Breast epithelium (tissue), 4 donors: ENCODE data around the gene ENO1. TPM values are rescaled to one million over a fixed set of nuclear protein-coding genes. Genes with fewer than 3 reads are reported as not detected.
A peak's percentile ranks its signal among the peaks of the same experiment; 100 is the strongest.

Experiments
- DNase-seq, 2 donors: peaks; one replicate each; pipeline ENCODE4 v3.0.0-alpha.2; 2019; ENCODE audit warnings: low spot score in 2 of 2
- H3K27ac ChIP-seq, 2 donors: fragments of 200-600 bp; sonication (generic) in 1 of 2; one replicate each; pipeline ENCODE4 v1.5.1; 2016 to 2019; ENCODE audit warnings: mild to moderate bottlenecking in 1 of 2
- H3K27me3 ChIP-seq, 2 donors: fragments of 200-600 bp; sonication (generic) in 1 of 2; one replicate each; pipeline versions ENCODE4 v1.5.1 to v1.6.0; 2017 to 2019; ENCODE audit warnings: control low read depth in 1 of 2, mild to moderate bottlenecking in 1 of 2
- H3K36me3 ChIP-seq: fragments of 200-600 bp; one replicate; pipeline ENCODE4 v1.5.1; 2019
- H3K4me1 ChIP-seq, 2 donors: fragments of 200-600 bp; sonication (generic); one replicate each; pipeline ENCODE4 v1.5.1; 2016 to 2019; ENCODE audit warnings: control low read depth in 1 of 2
- H3K4me3 ChIP-seq, 3 donors: fragments of 200-600 bp; sonication (generic); 1 replicate in 2 of 3; 2 replicates in 1 of 3; pipeline ENCODE4 v1.5.1; 2016 to 2019; ENCODE audit warnings: mild to moderate bottlenecking in 3 of 3, moderate library complexity in 2 of 3
- H3K9me3 ChIP-seq, 2 donors: fragments of 200-600 bp; sonication (generic) in 1 of 2; one replicate each; pipeline ENCODE4 v1.5.1; 2016 to 2019; ENCODE audit warnings: control low read depth in 1 of 2
- CTCF ChIP-seq, 3 donors: fragments of 450-650 bp; IDR thresholded peaks; one replicate each; pipeline ENCODE4 v1.5.1; 2016 to 2017; ENCODE audit warnings: antibody characterized with exemption in 3 of 3, mild to moderate bottlenecking in 3 of 3, moderate library complexity in 3 of 3
- POLR2A ChIP-seq: fragments of 450-650 bp; IDR thresholded peaks from one replicate; pipeline ENCODE4 v1.6.1; 2016; ENCODE audit warnings: antibody characterized with exemption, mild to moderate bottlenecking, moderate library complexity
- POLR2AphosphoS5 ChIP-seq, 3 donors: sonication (generic); formaldehyde crosslinking; IDR thresholded peaks; one replicate each; pipeline ENCODE4 v1.6.1; 2017; ENCODE audit warnings: antibody characterized with exemption in 3 of 3
- intact Hi-C: fragments of 100-400 bp; cut with DNase I; formaldehyde crosslinking; loops from one replicate; pipeline ENCODE4 v1.15.1; 2023; ENCODE audit warnings: low total_unique reads
- total RNA-seq, 3 donors: library from RNA; depleted of rRNA; stranded (reverse); fragments of >200 nt; gene quantifications; one replicate each; pipeline ENCODE4 v1.1.0, GENCODE V29; 2016

The ENO1 gene
- total RNA-seq, 3 donors from 2014 or later = 400 to 717 (median 589) TPM

DNA sequence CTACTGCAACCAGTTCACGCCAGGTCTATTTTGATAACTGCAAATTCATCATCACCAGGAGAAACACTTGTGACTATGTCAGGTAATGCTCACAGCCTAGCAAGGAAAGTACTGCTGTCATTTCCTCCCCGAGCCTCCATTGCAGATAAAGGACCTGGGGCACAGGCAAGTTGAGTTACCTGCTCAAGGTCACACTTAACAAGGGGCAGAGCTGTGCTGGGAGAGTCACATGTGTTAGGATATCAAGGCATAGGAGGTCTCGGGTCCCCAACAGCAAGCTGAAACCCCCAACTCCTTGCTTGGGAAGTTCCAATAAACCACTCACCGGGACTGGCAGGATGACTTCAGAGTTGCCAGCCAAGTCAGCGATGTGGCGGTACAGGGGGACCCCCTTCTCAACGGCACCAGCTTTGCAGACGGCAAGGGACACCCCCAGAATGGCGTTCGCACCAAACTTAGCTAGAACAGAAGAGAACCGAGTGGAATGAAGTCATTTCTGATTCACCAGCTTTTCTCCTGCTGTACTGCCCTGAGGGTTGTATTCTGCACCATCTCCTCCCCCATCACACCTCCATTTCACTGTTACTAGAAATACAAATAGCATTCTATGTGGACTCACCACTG lies 11.6 kb downstream of the ENO1 start:
- peaks cover 39% of the 10 kb centered on the region for H3K36me3 ChIP-seq
- DNase-seq = no peak
- H3K4me1 ChIP-seq = peaks cover 0 to 7% of the 10 kb centered on the region in 2 donors
- no peak overlapping the region for H3K4me3 ChIP-seq
- intact Hi-C loops = no loop called here
- H3K9me3 ChIP-seq = no peaks in the 10 kb centered on the region
- no peak overlapping the region for H3K27ac ChIP-seq
- no peaks in the 10 kb centered on the region for H3K27me3 ChIP-seq
- TF ChIP-seq POLR2A (no peak), POLR2AphosphoS5 (IDR thresholded peaks at IDR 0.05) (no peak), CTCF (IDR thresholded peaks at IDR 0.05) (no peak)

- TF ChIP-seq POLR2AphosphoS5 (IDR thresholded peaks at IDR 0.05) = no peak
- TF ChIP-seq POLR2A = no peak
- no peak for TF ChIP-seq CTCF (IDR thresholded peaks at IDR 0.05)
- no peak for DNase-seq
- Histone ChIP-seq H3K27ac (no peak overlapping the region), H3K27me3 (no peaks in the 10 kb centered on the region), H3K4me3 (no peak overlapping the region), H3K36me3 (peaks cover 36% of the 10 kb centered on the region), H3K4me1 (peaks cover 0 to 1% of the 10 kb centered on the region in 2 donors), H3K9me3 (no peaks in the 10 kb centered on the region)
- intact Hi-C loops = no loop called here
These were observed 12.2 kb downstream of the ENO1 start for GRCh38 chr1:8866173-8866791.

DNA sequence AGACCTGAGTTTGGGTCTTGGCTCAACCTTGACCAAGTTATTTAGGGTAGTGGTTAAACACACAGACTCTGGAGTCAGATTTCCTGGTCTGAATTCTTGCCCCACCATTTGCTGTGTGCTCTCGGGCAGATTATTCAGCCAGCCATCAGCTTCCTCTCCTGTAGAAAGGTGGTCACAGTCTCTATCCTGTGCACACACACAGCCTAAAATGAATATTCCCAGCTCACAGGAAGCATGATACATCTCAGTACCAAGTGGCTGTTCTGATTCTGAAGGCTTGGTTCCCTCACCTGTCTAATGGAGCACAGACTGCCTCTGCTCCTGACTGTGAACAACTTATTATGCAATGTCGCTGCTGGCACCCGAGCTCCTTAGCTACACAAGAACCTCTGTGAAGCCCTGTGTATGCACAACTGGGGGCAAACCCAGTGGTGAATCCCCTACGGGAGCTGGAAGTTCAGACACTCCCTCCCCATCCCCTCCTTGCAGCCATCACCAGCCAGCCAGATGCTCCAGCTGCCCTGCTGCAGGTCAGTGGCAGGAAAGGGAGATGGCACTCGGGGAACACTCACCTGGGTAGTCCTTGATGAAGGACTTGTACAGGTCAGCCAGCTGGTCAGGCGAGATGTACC lies 13.7 kb downstream of the ENO1 start:
- no peaks in the 10 kb centered on the region for H3K4me1 ChIP-seq
- no peaks in the 10 kb centered on the region for H3K27me3 ChIP-seq
- intact Hi-C loops = no loop called here
- peak overlapping the region in 1 of 2 donors; percentile 7 for H3K27ac ChIP-seq
- DNase-seq = no peak
- no peak overlapping the region for H3K4me3 ChIP-seq
- H3K36me3 ChIP-seq = peaks cover 36% of the 10 kb centered on the region
- TF ChIP-seq POLR2AphosphoS5 (IDR thresholded peaks at IDR 0.05) (no peak), POLR2A (no peak), CTCF (IDR thresholded peaks at IDR 0.05) (no peak)
- no peaks in the 10 kb centered on the region for H3K9me3 ChIP-seq

DNA sequence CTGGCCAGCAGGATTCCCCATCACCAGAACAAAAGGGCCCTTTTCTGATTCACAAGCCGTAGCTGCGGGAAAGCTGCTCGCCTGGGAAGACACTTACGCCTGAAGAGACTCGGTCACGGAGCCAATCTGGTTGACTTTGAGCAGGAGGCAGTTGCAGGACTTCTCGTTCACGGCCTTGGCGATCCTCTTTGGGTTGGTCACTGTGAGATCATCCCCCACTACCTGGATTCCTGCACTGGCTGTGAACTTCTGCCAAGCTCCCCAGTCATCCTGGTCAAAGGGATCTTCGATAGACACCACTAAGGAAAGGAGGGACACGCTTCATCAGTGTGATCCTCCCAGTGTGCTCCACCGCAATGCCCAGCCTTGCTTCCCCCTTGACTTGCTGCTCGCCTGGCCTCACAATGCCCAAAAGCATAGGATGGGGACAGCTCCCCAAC lies 14.7 kb downstream of the ENO1 start:
- peaks cover 36% of the 10 kb centered on the region for H3K36me3 ChIP-seq
- no peak overlapping the region for H3K4me3 ChIP-seq
- H3K27me3 ChIP-seq = no peaks in the 10 kb centered on the region
- DNase-seq = no peak
- no peaks in the 10 kb centered on the region for H3K9me3 ChIP-seq
- no peak overlapping the region for H3K27ac ChIP-seq
- no peaks in the 10 kb centered on the region for H3K4me1 ChIP-seq
- TF ChIP-seq POLR2A = no peak
- no peak for TF ChIP-seq POLR2AphosphoS5 (IDR thresholded peaks at IDR 0.05)
- TF ChIP-seq CTCF (IDR thresholded peaks at IDR 0.05) = no peak
- intact Hi-C loops = no loop called here

DNA sequence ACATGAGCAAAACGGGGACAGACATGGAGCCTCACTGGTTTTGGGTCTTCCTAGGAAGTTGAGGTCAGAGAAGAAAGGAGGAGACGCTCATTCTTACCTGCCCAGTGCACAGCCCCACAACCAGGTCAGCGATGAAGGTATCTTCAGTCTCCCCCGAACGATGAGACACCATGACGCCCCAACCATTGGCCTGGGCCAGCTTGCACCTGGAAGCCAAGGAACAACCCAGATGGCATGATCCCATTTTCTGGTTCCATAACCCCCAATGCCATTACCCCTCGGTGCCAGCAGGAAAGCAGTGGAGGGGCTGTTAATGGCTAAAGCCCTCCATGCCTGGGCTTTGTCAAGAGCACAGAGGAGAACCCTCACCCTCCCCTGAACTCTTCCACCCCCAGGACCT lies 15.3 kb downstream of the ENO1 start:
- intact Hi-C loops = no loop called here
- Histone ChIP-seq H3K4me3 (no peak overlapping the region), H3K27me3 (no peaks in the 10 kb centered on the region), H3K9me3 (no peaks in the 10 kb centered on the region), H3K27ac (no peak overlapping the region), H3K4me1 (no peaks in the 10 kb centered on the region), H3K36me3 (peaks cover 36% of the 10 kb centered on the region)
- no peak for TF ChIP-seq CTCF (IDR thresholded peaks at IDR 0.05)
- TF ChIP-seq POLR2AphosphoS5 (IDR thresholded peaks at IDR 0.05) = no peak
- TF ChIP-seq POLR2A = no peak
- DNase-seq = no peak
